ENCODE results near the gene LMOD1. TPM values are rescaled to one million over a fixed set of nuclear protein-coding genes. Genes with fewer than 3 reads are reported as not detected.

Gene LMOD1
- total RNA-seq, 4 donors from 2014 or later, result 12.8 to 39.5 (median 22.6) TPM

DNA sequence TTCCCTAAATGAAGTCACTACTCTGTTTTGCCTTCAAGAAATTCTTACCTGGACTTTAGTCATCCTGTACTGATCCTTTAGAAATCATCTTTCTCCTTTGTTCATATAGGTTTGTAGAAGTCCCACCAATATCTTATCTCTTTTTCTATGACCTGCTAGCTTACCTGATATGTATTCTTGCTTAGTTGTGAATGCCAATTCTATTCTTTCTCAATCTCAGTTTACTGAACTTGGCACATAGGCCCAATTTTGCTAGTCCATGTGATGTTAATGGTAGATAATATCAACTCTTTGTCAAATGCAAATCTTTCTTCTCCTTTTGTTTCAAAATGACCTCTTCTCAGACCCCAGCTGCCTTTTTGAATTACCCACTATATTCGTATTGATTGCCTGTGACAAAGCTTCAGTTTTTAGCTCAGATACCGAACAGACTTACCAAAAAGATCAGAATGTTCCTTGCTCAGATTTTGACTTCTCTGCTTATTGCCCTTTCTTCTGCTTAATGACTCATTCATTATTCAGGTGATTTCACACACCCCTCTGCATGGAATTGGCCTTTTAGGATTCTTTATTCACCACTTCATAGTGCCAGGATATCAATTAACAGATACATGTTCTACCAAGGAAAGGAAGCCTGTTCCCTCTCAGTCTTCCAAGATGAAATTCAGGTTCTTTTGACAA, 96.8 kb downstream of the LMOD1 start:
- no peak for TF ChIP-seq CTCF (IDR thresholded peaks at IDR 0.05 in 4 of 5, conservative IDR thresholded peaks at IDR 0.05 in 1 of 5)
- DNase-seq, result no peak
- Histone ChIP-seq H3K36me3 (peaks cover 0 to 49% of the 10 kb centered on the region in 2 donors), H3K4me3 (no peak overlapping the region), H3K9me3 (no peaks in the 10 kb centered on the region), H3K27ac (peak overlapping the region; percentile 6 to 42 (median 20)), H3K4me1 (peaks cover 17 to 27% of the 10 kb centered on the region in 2 donors), H3K27me3 (no peaks in the 10 kb centered on the region)
- ATAC-seq, result no peak
- intact Hi-C loops (cut with DNase I; ENCODE audit: low total_unique reads), result no loop called here
- in situ Hi-C loops (cut with MboI; ENCODE audit: low sequenced_read_pairs in 4 of 4), result no loop called here

DNA sequence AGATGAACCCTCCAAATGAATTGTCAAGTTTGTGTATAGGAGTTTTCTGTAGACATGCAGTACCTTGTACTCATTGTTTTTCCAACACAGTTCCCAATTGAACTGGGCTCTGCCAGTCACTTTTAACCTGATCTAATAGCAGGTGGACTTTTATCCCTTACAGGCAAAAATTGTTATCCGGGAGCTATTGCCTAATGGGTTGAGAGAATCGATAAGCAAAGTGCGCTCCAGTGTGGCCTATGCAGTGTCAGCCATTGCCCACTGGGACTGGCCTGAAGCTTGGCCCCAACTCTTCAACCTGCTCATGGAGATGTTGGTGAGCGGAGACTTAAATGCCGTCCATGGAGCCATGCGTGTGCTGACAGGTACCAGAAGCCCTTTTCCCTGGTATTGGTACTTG, 98.1 kb downstream of the LMOD1 start:
- intact Hi-C loops (cut with DNase I; ENCODE audit: low total_unique reads) (no loop called here), in situ Hi-C loops (cut with MboI; ENCODE audit: low sequenced_read_pairs in 4 of 4) (no loop called here)
- TF ChIP-seq POLR2A (IDR thresholded peaks at IDR 0.05) (no peak), CTCF (IDR thresholded peaks at IDR 0.05 in 4 of 5, conservative IDR thresholded peaks at IDR 0.05 in 1 of 5) (no peak)
- Histone ChIP-seq H3K9me3 (no peaks in the 10 kb centered on the region), H3K4me1 (peaks cover 17 to 27% of the 10 kb centered on the region in 2 donors), H3K27me3 (no peaks in the 10 kb centered on the region), H3K36me3 (peaks cover 0 to 36% of the 10 kb centered on the region in 2 donors), H3K4me3 (no peak overlapping the region), H3K27ac (peak overlapping the region in 1 of 4 donors; percentile 32)
- no peak for DNase-seq
- no peak for ATAC-seq

DNA sequence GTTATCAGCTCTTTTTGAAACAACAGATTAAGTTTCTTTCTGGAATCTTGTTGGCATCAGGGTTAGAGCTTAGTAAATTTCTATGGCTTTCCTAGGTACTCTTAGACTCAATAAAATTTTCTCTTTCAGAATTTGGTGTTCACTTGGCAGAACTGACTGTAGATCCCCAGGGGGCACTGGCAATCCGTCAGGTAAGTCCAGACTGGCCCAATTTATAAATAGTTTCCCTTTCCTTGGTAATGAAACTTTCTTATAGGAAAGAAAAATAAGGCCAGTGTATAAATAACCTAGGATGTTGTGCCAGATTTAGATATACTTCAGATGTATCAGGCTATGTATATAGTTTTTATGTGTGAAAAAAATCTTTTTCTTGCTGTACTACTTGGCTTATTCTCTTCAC, 99.2 kb downstream of the LMOD1 start:
- in situ Hi-C loops (cut with MboI; ENCODE audit: low sequenced_read_pairs in 4 of 4) (no loop called here), intact Hi-C loops (cut with DNase I; ENCODE audit: low total_unique reads) (no loop called here)
- H3K27ac ChIP-seq, result no peak overlapping the region
- no peak for TF ChIP-seq POLR2A (IDR thresholded peaks at IDR 0.05)
- no peak for TF ChIP-seq CTCF (IDR thresholded peaks at IDR 0.05 in 4 of 5, conservative IDR thresholded peaks at IDR 0.05 in 1 of 5)
- H3K4me3 ChIP-seq, result no peak overlapping the region
- ATAC-seq, result no peak
- peaks cover 0 to 25% of the 10 kb centered on the region in 2 donors for H3K36me3 ChIP-seq
- H3K9me3 ChIP-seq, result no peaks in the 10 kb centered on the region
- no peaks in the 10 kb centered on the region for H3K27me3 ChIP-seq
- no peak for DNase-seq
- H3K4me1 ChIP-seq, result peaks cover 26 to 27% of the 10 kb centered on the region in 2 donors

Small RNA genes lying within 50 kb of the gene (microRNA-seq; reads per million reads assigned to microRNA genes)
- gene MIR6739 (ENCODE audit: borderline replicate concordance in 2 of 2), result 0 reads per million in 2 donors

Other genes starting within 250 kb of the LMOD1 start
- gene IPO9, start 117.4 kb downstream of the LMOD1 start, total RNA-seq, result 10 to 100 TPM in 2 of 4 donors, 1 to 10 TPM in 2; 7.2 to 16.3 (median 10.3) TPM
- 100 to 1,000 TPM in 2 of 4 donors, 10 to 100 TPM in 2; 76.6 to 384 (median 229) TPM for gene SHISA4, start 57.6 kb downstream of the LMOD1 start, total RNA-seq
- 10 to 100 TPM; 33.6 to 67.6 (median 43.3) TPM for gene TIMM17A, start 9.0 kb upstream of the LMOD1 start, total RNA-seq
- 10 to 100 TPM; 11.1 to 24.9 (median 21.2) TPM for gene RNPEP, start 36.1 kb upstream of the LMOD1 start, total RNA-seq
- gene ELF3, start 64.0 kb upstream of the LMOD1 start, total RNA-seq, result 1 to 10 TPM in 1 of 4 donors, under 1 TPM in 2, not detected in 1; 0.10 to 3.8 (median 0.73) TPM
- gene GPR37L1, start 176.4 kb upstream of the LMOD1 start, total RNA-seq, result under 1 TPM in 2 of 4 donors, not detected in 2; 0.04 to 0.10 TPM
- 10 to 100 TPM; 28.2 to 53.5 (median 49.8) TPM for gene ARL8A, start 198.2 kb upstream of the LMOD1 start, total RNA-seq
- under 1 TPM; 0.19 to 0.76 (median 0.49) TPM for gene PTPN7, start 214.1 kb upstream of the LMOD1 start, total RNA-seq
- under 1 TPM in 1 of 4 donors, not detected in 3; 0.15 TPM for gene LGR6, start 247.3 kb upstream of the LMOD1 start, total RNA-seq

Data from gastrocnemius medialis (tissue), 4 donors.